ENCODE results near the gene NUSAP1.
"Not testable (repeated sequence)": the region's sequence is repeated elsewhere in the genome, so short reads cannot be mapped to it uniquely, and the experiment has no call there.

NUSAP1 gene

DNA sequence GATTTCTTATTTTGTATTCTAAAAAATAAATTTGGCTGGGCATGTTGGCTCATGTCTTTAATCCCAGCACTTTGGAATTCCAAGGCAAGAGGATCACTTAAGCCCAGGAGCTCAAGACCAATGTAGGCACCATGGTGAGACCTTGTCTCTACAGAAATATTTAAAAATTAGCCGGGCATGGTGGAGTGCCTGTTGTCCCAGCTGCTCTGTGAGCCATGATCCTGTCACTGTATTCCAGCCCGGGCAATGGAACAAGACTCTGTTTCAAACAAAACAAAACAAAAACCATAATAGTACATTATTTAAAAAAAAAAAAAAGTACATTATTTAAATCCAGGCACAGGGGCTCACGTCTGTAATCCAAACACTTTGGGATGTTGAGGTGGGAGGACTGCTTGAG lies 78.8 kb downstream of the NUSAP1 start:
- no peak for DNase-seq (ENCODE audit: low spot score)

DNA sequence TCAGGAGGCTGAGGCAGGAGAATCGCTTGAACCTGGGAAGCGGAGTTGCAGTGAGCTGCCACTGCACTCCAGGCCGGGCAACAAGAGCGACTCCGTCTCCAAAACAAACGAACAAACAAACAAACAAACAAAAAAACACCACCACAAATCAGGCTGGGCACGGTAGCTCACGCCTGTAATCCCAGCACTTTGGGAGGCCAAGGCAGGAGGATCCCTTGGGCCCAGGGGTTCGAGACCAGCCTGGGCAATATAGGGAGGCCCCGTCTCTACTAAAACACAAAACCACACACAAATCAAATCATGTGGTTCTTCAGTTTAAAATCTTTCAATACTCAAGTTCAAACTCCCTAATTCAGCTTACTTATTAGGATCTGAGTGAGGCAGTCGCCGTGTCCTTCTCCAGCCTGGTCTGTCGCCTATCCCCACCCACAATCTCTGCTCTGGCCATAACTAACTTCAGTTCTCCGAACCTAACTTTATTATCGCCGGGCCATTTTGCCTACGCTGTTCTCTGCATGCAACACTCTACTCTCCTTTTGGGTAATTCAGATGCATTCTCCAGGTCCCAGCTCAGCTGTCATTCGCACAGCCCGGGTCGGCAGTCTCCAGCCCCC lies 83.6 kb downstream of the NUSAP1 start:
- DNase-seq (ENCODE audit: low spot score) = peak; percentile 37

DNA sequence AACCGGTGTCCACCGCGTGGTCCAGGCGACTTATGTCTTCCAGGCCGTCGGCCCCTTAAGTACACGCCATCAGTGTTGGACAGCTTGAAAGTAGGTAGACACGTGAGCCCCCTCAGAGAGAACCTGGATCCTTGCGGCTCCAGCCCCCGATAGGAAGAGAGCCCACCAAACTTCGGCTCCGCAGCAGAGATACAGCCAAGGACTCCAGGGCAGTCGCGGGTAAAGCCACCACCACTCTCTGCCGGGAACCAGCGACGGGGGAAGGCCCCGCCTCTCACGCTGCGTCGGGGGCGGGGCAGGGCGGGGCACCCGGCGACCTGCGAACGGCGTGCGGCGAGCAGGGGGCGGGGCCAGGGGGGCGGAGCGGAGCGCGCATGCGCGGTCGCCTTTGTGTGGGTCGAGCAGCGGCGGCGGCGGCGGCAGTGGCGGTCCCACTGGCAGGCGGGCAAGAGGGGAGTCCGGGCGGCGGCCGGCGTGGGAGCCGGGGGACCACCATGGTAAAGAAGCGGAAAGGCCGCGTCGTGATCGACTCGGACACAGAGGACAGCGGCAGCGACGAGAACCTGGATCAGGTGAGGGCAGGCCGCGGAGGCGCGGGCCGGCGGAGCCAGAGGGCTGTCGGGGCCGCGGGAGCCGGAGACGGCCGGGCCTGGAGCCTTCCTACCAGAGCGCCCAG lies 84.2 kb downstream of the NUSAP1 start, which contains the start of gene RTF1:
Gene RTF1 (plus strand): TSS at position 354 of the 676 bp plus-strand sequence. CDS start 21 bp downstream, at position 375.
- peak; percentile 78 for DNase-seq (ENCODE audit: low spot score)

DNA sequence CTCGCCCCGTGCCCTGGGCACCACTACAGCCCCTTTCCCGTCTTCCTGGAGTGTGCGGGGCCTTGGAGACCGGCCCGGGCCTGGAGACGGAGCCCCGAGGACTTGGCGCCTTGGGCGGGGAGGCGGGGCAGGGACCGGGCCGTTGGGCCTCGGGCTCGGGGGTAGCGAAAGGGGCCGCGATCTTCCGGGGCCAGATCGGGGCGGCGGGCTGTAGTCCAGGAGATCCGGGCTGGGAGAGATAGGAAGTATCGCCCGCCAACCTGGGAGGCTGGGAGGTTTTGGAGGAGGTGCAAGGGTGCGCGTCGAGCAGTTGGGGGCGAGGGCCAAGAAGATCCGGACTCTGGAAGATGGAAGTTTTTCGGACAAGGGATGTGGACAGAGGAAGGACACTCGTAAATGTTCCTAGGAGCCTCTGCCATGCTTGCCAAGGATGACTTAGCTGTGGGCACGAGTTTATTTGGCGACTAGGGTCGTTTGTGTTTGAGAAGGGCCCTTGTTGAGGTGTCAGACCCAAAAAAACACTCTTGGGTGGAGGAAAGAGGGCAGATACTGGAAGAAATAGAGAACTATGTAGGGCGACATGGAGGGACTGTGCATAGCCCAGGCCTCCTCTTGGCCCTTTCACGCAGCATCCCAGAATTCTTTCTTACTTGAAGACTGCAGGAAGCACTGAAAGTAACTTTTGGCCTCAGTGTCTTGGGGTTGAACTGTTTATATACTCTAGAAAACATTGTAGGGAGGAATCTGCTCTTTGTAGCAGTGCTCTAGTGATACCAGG lies 84.9 kb downstream of the NUSAP1 start:
- peak; percentile 28 for DNase-seq (ENCODE audit: low spot score)

DNA sequence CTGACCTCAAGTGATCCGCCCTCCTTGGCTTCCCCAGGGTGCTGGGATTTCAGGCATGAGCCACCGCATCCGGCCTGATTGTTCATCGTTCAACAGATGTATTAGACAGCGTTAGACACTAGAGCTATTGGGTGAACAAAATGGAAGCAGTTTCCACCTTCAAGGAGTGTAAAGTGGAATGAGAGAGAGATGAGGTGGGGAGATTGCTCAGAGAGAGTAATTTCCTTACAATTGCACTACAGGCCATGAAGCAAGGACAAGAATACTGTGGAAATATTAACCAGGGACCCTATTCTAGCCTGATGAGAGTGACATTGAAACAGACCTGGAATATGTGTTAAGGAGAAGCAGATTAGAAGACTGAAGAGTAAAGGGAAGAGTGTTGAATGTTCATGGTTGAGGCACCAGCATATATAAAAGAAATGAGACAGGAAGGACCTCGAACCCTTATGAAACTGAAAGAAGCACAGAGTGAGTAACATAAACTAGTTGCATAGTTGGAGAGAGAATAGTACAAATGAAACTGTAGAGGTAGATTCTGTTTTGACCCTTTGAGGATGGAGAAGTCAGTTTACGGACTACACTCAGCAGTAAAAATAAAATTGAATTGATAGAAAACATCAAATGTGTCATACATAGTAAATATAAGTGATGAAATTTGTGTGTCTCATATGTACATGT lies 91.4 kb downstream of the NUSAP1 start:
- no peak for DNase-seq (ENCODE audit: low spot score)

DNA sequence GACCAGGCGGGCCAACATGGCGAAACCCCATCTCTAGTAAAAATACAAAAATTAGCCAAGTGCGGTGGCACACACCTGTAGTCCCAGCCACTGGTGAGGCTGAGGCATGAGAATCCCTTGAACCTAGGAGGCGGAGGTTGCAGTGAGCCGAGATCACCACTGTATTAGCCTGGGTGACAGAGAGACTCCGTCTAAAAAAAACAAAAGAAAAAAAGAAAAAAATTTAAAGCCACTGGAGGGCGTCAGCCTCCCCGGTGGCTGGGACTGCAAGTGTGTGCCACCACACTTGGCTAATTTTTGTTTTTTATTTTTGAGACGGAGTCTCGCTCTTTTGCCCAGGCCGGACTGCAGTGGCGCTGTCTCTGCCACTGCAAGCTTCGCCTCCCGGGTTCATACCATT lies 92.1 kb downstream of the NUSAP1 start:
- no peak for DNase-seq (ENCODE audit: low spot score)

DNA sequence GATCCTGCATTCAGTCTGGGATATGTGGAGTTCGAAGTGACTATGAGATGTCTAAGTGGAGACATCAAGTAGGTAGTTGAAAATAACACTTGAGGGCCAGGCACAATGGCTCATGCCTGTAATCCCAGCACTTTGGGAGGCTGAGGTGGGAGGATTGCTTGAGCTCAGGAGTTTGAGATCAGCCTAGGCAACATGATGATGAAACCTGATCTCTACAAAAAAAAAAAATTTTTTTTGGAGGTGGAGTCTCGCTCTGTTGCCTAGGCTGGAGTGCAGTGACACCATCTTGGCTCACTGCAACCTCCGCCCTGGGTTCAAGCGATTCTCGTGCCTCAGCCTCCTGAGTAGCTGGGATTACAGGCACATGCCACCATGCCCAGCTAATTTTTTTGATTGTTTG lies 93.2 kb downstream of the NUSAP1 start:
- not testable (repeated sequence) for DNase-seq (ENCODE audit: low spot score)

DNA sequence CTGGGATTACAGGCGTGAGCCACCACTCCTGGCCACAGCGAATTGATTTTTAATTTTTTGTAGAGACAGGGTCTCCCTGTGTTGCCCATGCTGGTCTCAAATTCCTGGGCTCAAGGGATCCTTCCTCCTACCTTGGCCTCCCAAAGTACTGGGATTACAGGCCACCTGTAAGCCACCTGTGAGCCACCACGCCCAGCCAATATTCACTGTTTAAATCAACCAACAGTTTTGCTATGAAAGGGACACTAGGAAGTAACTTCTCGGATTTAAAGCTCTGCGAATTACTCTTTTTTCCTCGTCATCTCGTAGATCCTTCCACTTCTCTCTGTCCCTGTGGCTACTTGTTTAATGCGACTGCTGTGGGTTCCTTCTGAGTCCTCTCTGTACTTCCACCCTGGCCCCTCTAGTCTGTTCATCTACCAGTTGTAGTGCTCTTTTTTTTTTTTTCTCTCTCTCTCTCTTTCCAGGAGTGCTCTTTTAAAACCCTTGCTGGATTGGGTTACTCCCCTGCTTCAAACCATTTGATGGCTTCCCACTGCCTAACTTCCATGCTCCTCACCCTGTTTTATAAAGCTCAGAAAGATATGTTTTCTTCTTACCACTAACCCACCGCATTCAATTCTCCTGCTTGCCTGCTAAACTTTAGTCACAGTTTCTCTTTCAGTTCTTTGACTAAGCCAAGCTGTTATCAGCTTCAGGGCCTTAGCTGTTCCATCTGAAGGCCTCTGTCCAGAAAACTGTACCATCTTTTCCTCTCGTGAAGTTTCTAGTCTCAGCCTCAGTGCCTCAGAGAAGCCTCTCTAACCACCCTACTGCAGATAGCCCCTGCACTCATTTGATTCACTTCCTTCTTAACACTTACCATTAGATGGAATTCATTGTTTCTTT lies 96.6 kb downstream of the NUSAP1 start:
- no peak for DNase-seq (ENCODE audit: low spot score)
